NCI-H526 (cell line): ENCODE data around the gene DMBT1.
A peak's percentile ranks its signal among the peaks of the same experiment; 100 is the strongest.

ENCODE experiments used
- DNase-seq, 2 experiments: peaks; one replicate each; lab custom pipeline; 2025; lab: John Stamatoyannopoulos, UW

DMBT1 gene

GRCh38 chr10:122548407-122549085 is 12.0 kb upstream of the DMBT1 start:
- peak; percentile 86 to 89 for DNase-seq

GRCh38 chr10:122549636-122550035 is 10.9 kb upstream of the DMBT1 start:
- DNase-seq = no peak

GRCh38 chr10:122550427-122550826 is 10.1 kb upstream of the DMBT1 start:
- DNase-seq = no peak

GRCh38 chr10:122550983-122551382 is 9.6 kb upstream of the DMBT1 start:
- no peak for DNase-seq

GRCh38 chr10:122551450-122551849 is 9.1 kb upstream of the DMBT1 start:
- no peak for DNase-seq

- DNase-seq = peak in 1 of 2 experiments; percentile 23
Observed at GRCh38 chr10:122553341-122553740, 7.2 kb upstream of the DMBT1 start.

GRCh38 chr10:122554131-122555036 is 6.2 kb upstream of the DMBT1 start:
- no peak for DNase-seq

GRCh38 chr10:122555442-122555841 is 5.1 kb upstream of the DMBT1 start:
- no peak for DNase-seq

GRCh38 chr10:122557516-122557915 is 3.0 kb upstream of the DMBT1 start:
- DNase-seq = no peak

GRCh38 chr10:122558452-122558851 is 2.1 kb upstream of the DMBT1 start:
- no peak for DNase-seq

- DNase-seq = no peak
Observed at GRCh38 chr10:122559228-122559627, 1.3 kb upstream of the DMBT1 start.

GRCh38 chr10:122561212-122561611 is 658 bp downstream of the DMBT1 start:
- DNase-seq = no peak

- DNase-seq = no peak
Observed at GRCh38 chr10:122561792-122562191, 1.2 kb downstream of the DMBT1 start.

GRCh38 chr10:122564980-122565379 is 4.4 kb downstream of the DMBT1 start:
- no peak for DNase-seq

- peak; percentile 18 to 72 for DNase-seq
Observed at GRCh38 chr10:122565766-122566206, 5.2 kb downstream of the DMBT1 start.

GRCh38 chr10:122566632-122567031 is 6.1 kb downstream of the DMBT1 start:
- DNase-seq = no peak

GRCh38 chr10:122567056-122567660 is 6.6 kb downstream of the DMBT1 start:
- DNase-seq = peak in 1 of 2 experiments; percentile 25

- no peak for DNase-seq
Observed at GRCh38 chr10:122568551-122568950, 8.0 kb downstream of the DMBT1 start.

- no peak for DNase-seq
Observed at GRCh38 chr10:122570920-122571319, 10.4 kb downstream of the DMBT1 start.

GRCh38 chr10:122571892-122572291 is 11.3 kb downstream of the DMBT1 start:
- no peak for DNase-seq

GRCh38 chr10:122575776-122576175 is 15.2 kb downstream of the DMBT1 start:
- no peak for DNase-seq

- DNase-seq = no peak
Observed at GRCh38 chr10:122576291-122576690, 15.7 kb downstream of the DMBT1 start.
